Measurements from ENCODE around the gene TFPT. TPM values are rescaled to one million over a fixed set of nuclear protein-coding genes. Genes with fewer than 3 reads are reported as not detected.

TFPT gene
- total and polyA plus RNA-seq, 2 of the 13 experiments (the other 11 are each of a cell fraction or from before 2014, with no cell fraction given): 8.4 to 10.7 TPM

DNA sequence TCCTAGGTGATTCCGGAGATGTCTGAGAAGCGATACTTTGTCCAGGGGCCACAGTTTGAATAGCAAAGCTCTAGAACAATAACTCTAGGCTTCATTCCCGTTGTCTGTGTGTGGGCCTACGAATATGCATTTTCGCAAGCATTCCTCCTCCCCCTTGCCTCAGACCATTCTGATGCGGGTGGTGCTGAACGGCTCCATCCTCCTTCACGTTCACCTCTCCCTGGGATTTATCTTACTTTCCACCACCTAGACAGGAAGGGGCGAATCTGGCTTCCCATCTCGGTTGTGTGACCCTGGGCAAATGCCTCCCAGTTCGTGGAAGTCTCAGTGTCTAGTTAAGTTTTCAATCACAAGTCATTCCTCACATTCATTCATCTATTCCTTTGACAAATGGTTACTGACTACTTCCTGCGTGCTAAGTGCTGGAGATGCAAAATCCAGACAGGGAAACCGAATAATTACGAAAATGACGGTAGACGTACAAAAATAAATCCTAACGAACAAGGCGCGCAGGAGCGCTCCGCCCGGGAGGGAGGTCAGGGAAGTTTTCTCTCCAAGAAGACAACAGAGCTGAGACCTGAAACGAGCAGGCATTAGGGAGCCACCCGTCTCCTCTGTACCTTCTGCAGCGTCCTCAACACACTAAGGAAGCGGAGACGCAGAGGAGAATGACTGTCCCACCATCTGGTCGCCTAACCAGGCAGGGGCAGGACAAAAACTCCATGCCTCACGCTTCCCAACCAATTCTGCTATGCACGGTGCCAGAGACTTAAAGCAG is 20.8 kb upstream of the TFPT start (continued):
- TF ChIP-seq ZFP91 (CRISPR knock-in tag; IDR thresholded peaks at IDR 0.05; ENCODE audit: borderline replicate concordance) (peak; percentile 13; the same call in 1 of the 2 replicates), MTA3 (CRISPR knock-in tag; IDR thresholded peaks at IDR 0.05) (no peak), ZNF354B (CRISPR knock-in tag; IDR thresholded peaks at IDR 0.05) (0 out of 2 replicates have a peak, but pooled peaks have one; percentile 62), ZNF772 (CRISPR knock-in tag; IDR thresholded peaks at IDR 0.05) (0 out of 2 replicates have a peak, but pooled peaks have one; percentile 33), SMYD3 (CRISPR knock-in tag; IDR thresholded peaks at IDR 0.05) (0 out of 2 replicates have a peak, but pooled peaks have one; percentile 47), ZNF512 (CRISPR knock-in tag; IDR thresholded peaks at IDR 0.05) (0 out of 2 replicates have a peak, but pooled peaks have one; percentile 61), ZNF577 (CRISPR knock-in tag; IDR thresholded peaks at IDR 0.05; ENCODE audit: borderline replicate concordance, low read depth) (no peak), ZNF704 (CRISPR knock-in tag; IDR thresholded peaks at IDR 0.05; ENCODE audit: borderline replicate concordance) (no peak), LCORL (IDR thresholded peaks at IDR 0.05) (no peak), LCORL (CRISPR knock-in tag; IDR thresholded peaks at IDR 0.05) (0 out of 2 replicates have a peak, but pooled peaks have one; percentile 10), ZNF646 (CRISPR knock-in tag; IDR thresholded peaks at IDR 0.05) (no peak)
- TF ChIP-seq, protein P1, sequence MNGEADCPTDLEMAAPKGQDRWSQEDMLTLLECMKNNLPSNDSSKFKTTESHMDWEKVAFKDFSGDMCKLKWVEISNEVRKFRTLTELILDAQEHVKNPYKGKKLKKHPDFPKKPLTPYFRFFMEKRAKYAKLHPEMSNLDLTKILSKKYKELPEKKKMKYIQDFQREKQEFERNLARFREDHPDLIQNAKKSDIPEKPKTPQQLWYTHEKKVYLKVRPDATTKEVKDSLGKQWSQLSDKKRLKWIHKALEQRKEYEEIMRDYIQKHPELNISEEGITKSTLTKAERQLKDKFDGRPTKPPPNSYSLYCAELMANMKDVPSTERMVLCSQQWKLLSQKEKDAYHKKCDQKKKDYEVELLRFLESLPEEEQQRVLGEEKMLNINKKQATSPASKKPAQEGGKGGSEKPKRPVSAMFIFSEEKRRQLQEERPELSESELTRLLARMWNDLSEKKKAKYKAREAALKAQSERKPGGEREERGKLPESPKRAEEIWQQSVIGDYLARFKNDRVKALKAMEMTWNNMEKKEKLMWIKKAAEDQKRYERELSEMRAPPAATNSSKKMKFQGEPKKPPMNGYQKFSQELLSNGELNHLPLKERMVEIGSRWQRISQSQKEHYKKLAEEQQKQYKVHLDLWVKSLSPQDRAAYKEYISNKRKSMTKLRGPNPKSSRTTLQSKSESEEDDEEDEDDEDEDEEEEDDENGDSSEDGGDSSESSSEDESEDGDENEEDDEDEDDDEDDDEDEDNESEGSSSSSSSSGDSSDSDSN (CRISPR knock-in tag; IDR thresholded peaks at IDR 0.05): 0 out of 2 replicates have a peak, but pooled peaks have one; percentile 45
- TF ChIP-seq, protein P2, sequence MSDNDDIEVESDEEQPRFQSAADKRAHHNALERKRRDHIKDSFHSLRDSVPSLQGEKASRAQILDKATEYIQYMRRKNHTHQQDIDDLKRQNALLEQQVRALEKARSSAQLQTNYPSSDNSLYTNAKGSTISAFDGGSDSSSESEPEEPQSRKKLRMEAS (IDR thresholded peaks at IDR 0.05): peak; percentile 41; the same call in 1 of the 2 replicates
